GM19372 (cell line): Measurements from ENCODE around the gene TMEM163.
"Not testable (repeated sequence)": the region's sequence is repeated elsewhere in the genome, so short reads cannot be mapped to it uniquely, and the experiment has no call there.

Experiments used
- ATAC-seq: cut with Tn5 transposase; IDR thresholded peaks from one replicate; pipeline ENCODE4 v1.9.1; 2021; ENCODE audit warnings: mild to moderate bottlenecking, low read depth, moderate library complexity; ENCODE audit not compliant: unreplicated experiment

The TMEM163 gene

GRCh38 chr2:134724341-134724740 lies 5.5 kb upstream of the TMEM163 start:
- ATAC-seq: no peak

DNA sequence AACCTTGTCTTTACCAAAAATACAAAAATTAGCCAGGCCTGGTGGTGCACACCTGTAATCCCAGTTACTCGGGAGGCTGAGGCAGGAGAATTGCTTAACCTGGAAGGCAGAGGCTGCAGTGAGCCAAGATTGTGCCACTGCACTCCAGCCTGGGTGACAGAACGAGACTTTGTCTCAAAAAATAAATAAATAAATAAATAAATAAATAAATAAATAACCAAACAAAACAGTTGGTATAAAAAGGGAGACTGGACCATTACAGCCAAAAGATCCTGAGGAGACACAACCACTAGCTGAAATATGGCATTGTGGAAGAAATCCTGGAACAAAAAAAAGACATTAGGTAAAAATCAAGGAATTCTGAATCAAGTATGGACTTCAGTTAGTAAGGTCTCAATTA lies 4.9 kb upstream of the TMEM163 start:
- not testable (repeated sequence) for ATAC-seq

DNA sequence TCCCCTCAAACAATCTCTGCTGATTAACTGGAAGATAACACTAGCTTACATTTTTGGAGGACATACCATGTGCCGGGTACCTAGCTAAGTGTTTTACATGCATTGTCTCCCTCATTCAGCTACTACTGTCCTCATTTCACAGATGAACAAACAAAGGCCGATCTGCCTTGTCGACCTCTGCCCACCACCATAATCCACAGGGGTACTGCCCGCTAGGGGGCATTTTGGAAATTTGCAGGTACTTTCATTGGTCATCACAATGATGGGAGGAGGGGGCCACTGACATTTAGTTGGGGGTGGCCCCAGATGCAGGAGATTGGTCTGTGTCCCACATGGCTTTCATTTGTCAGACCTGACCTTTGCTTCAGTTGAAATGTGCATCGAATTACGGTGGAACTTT lies 3.9 kb upstream of the TMEM163 start:
- ATAC-seq: no peak

GRCh38 chr2:134721596-134721995 lies 2.8 kb upstream of the TMEM163 start:
- no peak for ATAC-seq

DNA sequence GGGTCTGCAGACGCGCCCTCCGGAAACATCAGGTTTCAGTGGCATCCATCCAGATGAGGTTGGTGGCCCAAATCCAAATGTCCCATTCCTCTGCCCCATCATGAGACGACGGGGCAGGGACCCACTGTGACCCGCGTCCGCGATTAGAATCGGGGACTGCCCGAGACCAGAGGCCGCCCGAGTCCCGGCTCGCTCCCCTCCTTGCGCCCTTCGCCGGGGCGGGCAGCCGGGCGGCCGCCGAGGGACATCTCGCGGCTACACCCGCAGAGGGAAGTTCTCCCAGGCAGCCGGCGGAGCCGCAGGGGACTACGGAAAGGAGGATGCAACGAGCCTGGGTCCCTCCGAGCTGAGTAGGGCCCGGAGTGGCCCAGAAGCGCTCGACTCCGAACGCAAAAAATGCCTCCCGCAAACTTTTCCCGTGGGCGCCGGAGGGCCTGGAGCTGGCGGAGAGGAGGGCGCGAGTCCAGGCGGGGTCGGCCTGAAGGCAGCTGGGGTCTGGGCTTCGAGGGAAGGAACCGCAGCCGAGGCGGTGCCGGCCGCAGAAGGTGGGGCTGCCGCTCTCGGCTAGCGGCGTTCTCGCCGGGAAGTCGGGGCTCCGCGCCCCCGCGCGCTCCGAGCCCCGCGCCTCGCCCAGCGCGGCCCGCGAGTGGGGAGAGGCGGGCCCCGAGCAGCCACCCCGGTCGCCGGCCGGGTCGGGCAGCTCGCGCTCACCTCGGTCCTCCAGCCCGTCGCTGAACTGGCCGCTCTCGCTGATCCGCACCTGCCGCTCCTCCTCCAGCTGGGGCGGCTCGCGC lies 580 bp downstream of the TMEM163 start:
- ATAC-seq: peak; percentile 46

DNA sequence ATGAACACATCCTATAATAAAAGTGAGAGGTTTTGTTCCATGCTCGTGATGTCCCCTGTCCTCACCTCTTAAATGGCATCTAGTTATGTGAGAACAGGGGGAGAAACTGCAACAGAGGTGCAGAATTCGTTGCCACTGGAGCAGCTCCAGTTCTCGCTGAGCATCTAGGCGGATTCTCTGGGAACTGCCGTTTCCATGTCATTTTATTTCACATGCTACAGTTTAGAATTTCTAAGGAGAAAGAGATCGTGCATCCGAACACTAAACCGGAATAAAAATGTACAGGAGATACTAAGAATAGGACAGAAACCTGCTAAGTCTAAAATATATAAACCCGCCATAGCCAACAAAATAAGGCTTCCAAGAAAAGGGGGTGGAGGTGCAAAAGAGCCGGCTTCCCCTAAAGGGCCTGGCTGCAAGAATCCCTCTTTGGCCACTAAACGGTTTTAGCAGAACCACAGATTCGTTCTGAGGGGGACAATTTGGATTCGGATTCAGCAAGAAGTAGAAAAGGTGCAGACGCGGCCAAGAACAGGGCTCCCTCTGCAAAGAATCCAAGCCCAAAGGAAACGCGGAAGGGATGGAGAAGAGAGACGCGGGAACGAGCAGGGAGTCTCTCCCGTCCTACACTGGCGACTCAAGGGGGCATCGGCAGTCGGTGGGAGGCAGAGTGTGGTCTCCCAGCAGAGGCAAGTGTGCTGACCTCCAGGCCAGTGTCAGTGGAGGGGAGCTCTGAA lies 1.3 kb downstream of the TMEM163 start:
- ATAC-seq: no peak

DNA sequence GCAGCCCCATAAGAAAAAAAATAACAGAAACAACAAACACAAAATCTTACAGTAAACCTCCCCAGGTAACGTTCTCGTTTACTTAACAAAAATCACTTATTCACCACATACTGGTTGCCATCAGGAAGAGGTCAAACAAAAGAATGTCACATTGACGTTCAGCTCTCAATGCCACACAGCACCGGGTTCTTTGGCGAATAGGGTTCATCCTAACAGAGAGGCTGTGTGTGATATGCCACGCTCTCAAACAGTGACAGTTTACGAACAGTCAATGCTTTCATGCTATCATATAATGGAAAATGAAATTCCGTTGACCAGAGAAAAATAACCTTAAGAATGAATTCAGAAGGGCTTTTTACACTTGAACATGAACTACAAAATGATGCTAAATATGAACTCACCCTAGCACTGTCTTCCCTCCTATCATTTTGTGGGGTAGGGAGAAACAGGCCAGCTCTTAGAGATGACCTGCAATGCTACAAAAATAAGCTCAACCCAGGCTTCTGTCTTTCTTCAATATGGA lies 2.0 kb downstream of the TMEM163 start:
- ATAC-seq: no peak

- no peak for ATAC-seq
These were observed 2.7 kb downstream of the TMEM163 start for GRCh38 chr2:134715932-134716643.

DNA sequence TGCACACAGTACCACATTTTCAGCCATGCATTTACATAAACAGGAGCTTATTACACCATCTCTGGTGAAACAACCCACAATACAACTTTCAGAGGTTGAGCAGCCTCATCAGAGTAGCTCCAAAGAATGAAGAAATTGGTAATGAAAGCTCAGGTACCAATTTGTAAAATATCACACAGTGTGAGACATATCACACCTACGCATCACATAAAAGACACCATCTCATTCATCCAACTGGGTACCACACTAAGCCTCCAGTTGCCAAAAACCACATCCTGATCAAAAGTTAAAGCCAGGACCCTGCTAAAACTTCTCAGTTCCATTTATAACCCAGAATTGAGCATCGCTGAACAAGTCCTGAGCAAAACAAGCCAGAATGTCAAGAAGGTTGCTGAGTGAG lies 4.6 kb downstream of the TMEM163 start:
- ATAC-seq: no peak

- ATAC-seq: no peak
These were observed 5.2 kb downstream of the TMEM163 start for GRCh38 chr2:134713606-134714005.

DNA sequence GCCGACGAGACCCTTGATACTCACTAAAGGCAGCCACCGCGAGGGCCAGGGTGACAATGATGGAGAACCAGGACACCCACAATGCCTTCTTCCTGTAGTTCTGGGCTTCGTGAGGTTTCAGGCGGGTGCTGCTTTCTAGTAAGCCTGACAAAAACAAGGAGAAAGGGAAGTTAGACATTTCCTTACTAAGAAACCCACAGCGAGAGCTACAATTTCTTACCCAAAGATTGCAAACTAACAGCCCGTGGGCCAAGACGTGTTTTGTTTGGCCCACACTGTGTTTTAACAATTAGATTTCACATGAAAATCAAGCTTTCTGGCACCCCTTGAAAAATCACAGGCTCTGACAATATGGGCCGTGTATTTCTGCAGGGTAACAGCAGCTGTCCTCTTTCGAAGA lies 5.6 kb downstream of the TMEM163 start:
- ATAC-seq: no peak

- ATAC-seq: no peak
These were observed 6.1 kb downstream of the TMEM163 start for GRCh38 chr2:134712736-134713135.

DNA sequence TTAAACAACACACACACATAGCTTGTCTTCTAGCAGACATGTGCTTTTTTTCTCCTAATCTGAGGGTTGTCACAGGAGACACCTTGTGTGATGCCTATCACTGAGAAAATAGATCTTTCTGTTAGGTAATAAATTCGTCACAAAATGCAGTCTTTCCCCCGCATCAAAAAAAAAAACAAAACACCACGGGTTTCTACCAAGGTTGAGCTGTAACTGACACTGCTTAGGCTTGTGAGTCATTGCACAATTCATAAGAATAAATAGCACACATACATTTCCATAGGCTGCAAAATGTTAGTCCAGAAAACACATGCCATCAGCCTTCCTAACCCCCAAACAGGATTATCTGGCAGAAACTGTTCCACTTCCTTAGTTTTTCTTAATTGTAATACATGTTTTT lies 6.5 kb downstream of the TMEM163 start:
- no peak for ATAC-seq

DNA sequence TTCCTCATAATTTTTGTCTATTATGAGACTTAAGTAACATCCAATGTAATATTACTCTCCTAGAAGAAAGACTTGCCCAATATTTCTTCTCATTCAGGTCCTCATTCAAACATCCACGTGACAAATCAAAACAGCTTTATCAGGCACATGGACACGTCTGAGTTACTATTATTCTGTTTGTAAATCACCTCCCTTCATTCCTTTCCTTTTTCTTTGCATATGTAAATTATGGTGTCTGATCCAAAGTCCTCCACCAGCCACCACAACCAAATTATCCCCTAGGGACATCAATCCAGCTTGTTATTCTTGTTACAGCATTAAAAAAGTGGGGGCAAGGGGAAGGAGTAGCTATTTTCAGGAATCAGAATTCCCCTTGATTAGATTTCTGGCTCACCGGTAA lies 7.1 kb downstream of the TMEM163 start:
- no peak for ATAC-seq

- no peak for ATAC-seq
These were observed 11.5 kb downstream of the TMEM163 start for GRCh38 chr2:134707330-134707676.

- no peak for ATAC-seq
These were observed 12.0 kb downstream of the TMEM163 start for GRCh38 chr2:134706587-134707329.

GRCh38 chr2:134705861-134706586 lies 12.8 kb downstream of the TMEM163 start:
- no peak for ATAC-seq

- ATAC-seq: no peak
These were observed 14.6 kb downstream of the TMEM163 start for GRCh38 chr2:134704173-134704572.

GRCh38 chr2:134703426-134703825 lies 15.4 kb downstream of the TMEM163 start:
- ATAC-seq: no peak

GRCh38 chr2:134700730-134701129 lies 18.1 kb downstream of the TMEM163 start:
- no peak for ATAC-seq
